Measurements from ENCODE around the gene TARP.
"Not testable (repeated sequence)": the region's sequence is repeated elsewhere in the genome, so short reads cannot be mapped to it uniquely, and the experiment has no call there.

TARP gene

GRCh38 chr7:38262545-38262944 lies 10.9 kb downstream of the TARP start:
- no peak for DNase-seq (ENCODE audit: low read depth, low spot score)

- not testable (repeated sequence) for DNase-seq (ENCODE audit: low read depth, low spot score)
These were observed 11.4 kb downstream of the TARP start for GRCh38 chr7:38262026-38262425.

- DNase-seq (ENCODE audit: low read depth, low spot score), result not testable (repeated sequence)
These were observed 11.8 kb downstream of the TARP start for GRCh38 chr7:38261601-38262000.

- DNase-seq (ENCODE audit: low read depth, low spot score), result not testable (repeated sequence)
These were observed 14.3 kb downstream of the TARP start for GRCh38 chr7:38259157-38259556.

GRCh38 chr7:38257350-38257677 lies 16.1 kb downstream of the TARP start:
- DNase-seq (ENCODE audit: low read depth, low spot score), result no peak

GRCh38 chr7:38249849-38250248 lies 23.6 kb downstream of the TARP start:
- not testable (repeated sequence) for DNase-seq (ENCODE audit: low read depth, low spot score)

- no peak for DNase-seq (ENCODE audit: low read depth, low spot score)
These were observed 25.3 kb downstream of the TARP start for GRCh38 chr7:38248069-38248567.

- DNase-seq (ENCODE audit: low read depth, low spot score), result no peak
These were observed 27.9 kb downstream of the TARP start for GRCh38 chr7:38245409-38245977.

GRCh38 chr7:38244516-38244915 lies 28.9 kb downstream of the TARP start:
- DNase-seq (ENCODE audit: low read depth, low spot score), result no peak

- DNase-seq (ENCODE audit: low read depth, low spot score), result not testable (repeated sequence)
These were observed 30.1 kb downstream of the TARP start for GRCh38 chr7:38243345-38243744.

- no peak for DNase-seq (ENCODE audit: low read depth, low spot score)
These were observed 30.6 kb downstream of the TARP start for GRCh38 chr7:38242814-38243213.

- DNase-seq (ENCODE audit: low read depth, low spot score), result no peak
These were observed 32.4 kb downstream of the TARP start for GRCh38 chr7:38241071-38241470.

- not testable (repeated sequence) for DNase-seq (ENCODE audit: low read depth, low spot score)
These were observed 34.3 kb downstream of the TARP start for GRCh38 chr7:38239129-38239528.

GRCh38 chr7:38235606-38236005 lies 37.8 kb downstream of the TARP start:
- no peak for DNase-seq (ENCODE audit: low read depth, low spot score)

- not testable (repeated sequence) for DNase-seq (ENCODE audit: low read depth, low spot score)
These were observed 38.7 kb downstream of the TARP start for GRCh38 chr7:38234759-38235158.

GRCh38 chr7:38232502-38233366 lies 40.7 kb downstream of the TARP start:
- DNase-seq (ENCODE audit: low read depth, low spot score), result no peak

GRCh38 chr7:38229884-38230642 lies 43.4 kb downstream of the TARP start:
- no peak for DNase-seq (ENCODE audit: low read depth, low spot score)

GRCh38 chr7:38229386-38229785 lies 44.0 kb downstream of the TARP start:
- DNase-seq (ENCODE audit: low read depth, low spot score), result no peak

- DNase-seq (ENCODE audit: low read depth, low spot score), result no peak
These were observed 49.0 kb downstream of the TARP start for GRCh38 chr7:38224392-38224791.

- no peak for DNase-seq (ENCODE audit: low read depth, low spot score)
These were observed 50.1 kb downstream of the TARP start for GRCh38 chr7:38223306-38223705.

GRCh38 chr7:38222481-38223096 lies 50.8 kb downstream of the TARP start:
- DNase-seq (ENCODE audit: low read depth, low spot score), result no peak

GRCh38 chr7:38220452-38220851 lies 53.0 kb downstream of the TARP start:
- DNase-seq (ENCODE audit: low read depth, low spot score), result no peak
